Measurements from ENCODE around the gene NFKBIB.

DNA sequence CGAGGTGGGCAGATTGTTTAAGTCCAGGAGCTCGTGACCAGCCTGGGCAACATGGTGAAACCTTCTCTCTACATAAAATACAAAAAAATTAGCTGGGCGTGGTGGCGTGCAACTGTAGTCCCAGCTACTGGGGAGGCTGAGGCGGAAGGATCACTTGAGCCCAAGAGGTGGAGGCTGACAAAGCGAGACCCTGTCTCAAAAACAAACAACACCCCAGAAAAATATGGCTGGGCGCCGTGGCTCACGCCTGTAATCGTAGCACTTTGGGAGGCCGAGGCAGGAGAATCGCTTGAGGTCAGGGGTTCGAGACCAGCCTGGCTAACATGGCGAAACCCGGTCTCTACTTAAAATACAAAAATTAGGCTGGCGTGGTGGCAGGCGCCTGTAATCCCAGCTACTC is 46.6 kb upstream of the NFKBIB start:
- TF ChIP-seq, protein P1, sequence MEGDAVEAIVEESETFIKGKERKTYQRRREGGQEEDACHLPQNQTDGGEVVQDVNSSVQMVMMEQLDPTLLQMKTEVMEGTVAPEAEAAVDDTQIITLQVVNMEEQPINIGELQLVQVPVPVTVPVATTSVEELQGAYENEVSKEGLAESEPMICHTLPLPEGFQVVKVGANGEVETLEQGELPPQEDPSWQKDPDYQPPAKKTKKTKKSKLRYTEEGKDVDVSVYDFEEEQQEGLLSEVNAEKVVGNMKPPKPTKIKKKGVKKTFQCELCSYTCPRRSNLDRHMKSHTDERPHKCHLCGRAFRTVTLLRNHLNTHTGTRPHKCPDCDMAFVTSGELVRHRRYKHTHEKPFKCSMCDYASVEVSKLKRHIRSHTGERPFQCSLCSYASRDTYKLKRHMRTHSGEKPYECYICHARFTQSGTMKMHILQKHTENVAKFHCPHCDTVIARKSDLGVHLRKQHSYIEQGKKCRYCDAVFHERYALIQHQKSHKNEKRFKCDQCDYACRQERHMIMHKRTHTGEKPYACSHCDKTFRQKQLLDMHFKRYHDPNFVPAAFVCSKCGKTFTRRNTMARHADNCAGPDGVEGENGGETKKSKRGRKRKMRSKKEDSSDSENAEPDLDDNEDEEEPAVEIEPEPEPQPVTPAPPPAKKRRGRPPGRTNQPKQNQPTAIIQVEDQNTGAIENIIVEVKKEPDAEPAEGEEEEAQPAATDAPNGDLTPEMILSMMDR (IDR thresholded peaks at IDR 0.05): no peak
- TF ChIP-seq POLR2A (IDR thresholded peaks at IDR 0.05): no peak

All from ovary (tissue), 3 donors.